Skeletal muscle tissue (tissue), 4 donors: ENCODE results near the gene NPM1. TPM values are rescaled to one million over a fixed set of nuclear protein-coding genes. Genes with fewer than 3 reads are reported as not detected.
A peak's percentile ranks its signal among the peaks of the same experiment; 100 is the strongest.
"Not testable (repeated sequence)": the region's sequence is repeated elsewhere in the genome, so short reads cannot be mapped to it uniquely, and the experiment has no call there.

Experiments
- H3K27ac ChIP-seq: one replicate; pipeline ENCODE4 v1.7.0; 2013; ENCODE audit warnings: mild to moderate bottlenecking, low read depth, low read length, inconsistent platforms
- H3K27me3 ChIP-seq, 3 donors: one replicate each; pipeline ENCODE4 v1.7.0; 2013; ENCODE audit warnings: low read length in 3 of 3; ENCODE audit not compliant: control insufficient read depth in 3 of 3, insufficient read depth in 3 of 3
- H3K36me3 ChIP-seq, 3 donors: one replicate each; pipeline ENCODE4 v1.7.0; 2013; ENCODE audit warnings: low read length in 3 of 3; ENCODE audit not compliant: control insufficient read depth in 3 of 3, insufficient read depth in 3 of 3
- H3K4me1 ChIP-seq, 3 donors: one replicate each; pipeline ENCODE4 v1.7.0; 2013; ENCODE audit warnings: low read length in 3 of 3, mild to moderate bottlenecking in 3 of 3; ENCODE audit not compliant: control insufficient read depth in 3 of 3, insufficient read depth in 3 of 3
- H3K4me3 ChIP-seq, 3 donors: one replicate each; pipeline ENCODE4 v1.7.0; 2013; ENCODE audit warnings: low read length in 3 of 3
- H3K9ac ChIP-seq, 3 donors: one replicate each; pipeline ENCODE4 v1.7.0; 2013; ENCODE audit warnings: low read length in 3 of 3, mild to moderate bottlenecking in 3 of 3, moderate library complexity in 2 of 3, low read depth in 1 of 3
- H3K9me3 ChIP-seq, 3 donors: one replicate each; pipeline ENCODE4 v1.7.0; 2013; ENCODE audit warnings: low read length in 3 of 3; ENCODE audit not compliant: control insufficient read depth in 3 of 3
- total RNA-seq: library from RNA; depleted of rRNA; stranded (reverse); fragments of >200 nt; gene quantifications from one replicate; pipeline ENCODE4 v1.2.3, GENCODE V29; 2014
- donor health status: Osteomylitis.

NPM1 gene
- 713 TPM for total RNA-seq

- Histone ChIP-seq H3K9me3 (no peaks in the 10 kb centered on the region), H3K4me1 (peaks cover 13 to 23% (median 14%) of the 10 kb centered on the region in 3 donors), H3K27me3 (no peaks in the 10 kb centered on the region), H3K27ac (peak within 1 kb of the TSS; percentile 85), H3K4me3 (peak within 1 kb of the TSS; percentile 86 to 98 (median 88)), H3K9ac (peak within 1 kb of the TSS; percentile 92 to 97 (median 92)), H3K36me3 (peaks cover 6 to 10% (median 9%) of the 10 kb centered on the region in 3 donors)
These were observed at the start of gene NPM1 for GRCh38 chr5:171387345-171387969. Gene NPM1 (plus strand): TSS chr5:171387849. CDS start chr5:171387949, 100 bp downstream.

- Histone ChIP-seq H3K9me3 (no peaks in the 10 kb centered on the region), H3K27ac (no peak overlapping the region), H3K4me3 (no peak overlapping the region), H3K4me1 (peaks cover 0 to 5% (median 4%) of the 10 kb centered on the region in 3 donors), H3K9ac (no peak overlapping the region), H3K36me3 (no peaks in the 10 kb centered on the region), H3K27me3 (peaks cover 24 to 33% (median 32%) of the 10 kb centered on the region in 3 donors)
These were observed 47.6 kb upstream of the NPM1 start for GRCh38 chr5:171340042-171340441.

GRCh38 chr5:171340491-171340890 is 47.2 kb upstream of the NPM1 start:
- peaks cover 0 to 5% (median 4%) of the 10 kb centered on the region in 3 donors for H3K4me1 ChIP-seq
- H3K27me3 ChIP-seq, result peaks cover 21 to 29% (median 28%) of the 10 kb centered on the region in 3 donors
- no peaks in the 10 kb centered on the region for H3K9me3 ChIP-seq
- no peak overlapping the region for H3K27ac ChIP-seq
- no peak overlapping the region for H3K9ac ChIP-seq
- no peaks in the 10 kb centered on the region for H3K36me3 ChIP-seq
- H3K4me3 ChIP-seq, result no peak overlapping the region

- H3K9me3 ChIP-seq, result no peaks in the 10 kb centered on the region
- no peaks in the 10 kb centered on the region for H3K36me3 ChIP-seq
- peaks cover 6 to 12% (median 11%) of the 10 kb centered on the region in 3 donors for H3K27me3 ChIP-seq
- no peak overlapping the region for H3K9ac ChIP-seq
- H3K4me3 ChIP-seq, result no peak overlapping the region
- no peaks in the 10 kb centered on the region for H3K4me1 ChIP-seq
- no peak overlapping the region for H3K27ac ChIP-seq
These were observed 45.1 kb upstream of the NPM1 start for GRCh38 chr5:171342362-171343111.

- Histone ChIP-seq H3K4me1 (no peaks in the 10 kb centered on the region), H3K9me3 (no peaks in the 10 kb centered on the region), H3K4me3 (no peak overlapping the region), H3K27ac (no peak overlapping the region), H3K9ac (no peak overlapping the region), H3K36me3 (no peaks in the 10 kb centered on the region), H3K27me3 (peaks cover 3 to 6% (median 6%) of the 10 kb centered on the region in 3 donors)
These were observed 42.6 kb upstream of the NPM1 start for GRCh38 chr5:171344936-171345608.

- H3K27me3 ChIP-seq, result peaks cover 0 to 3% (median 0%) of the 10 kb centered on the region in 3 donors
- H3K27ac ChIP-seq, result no peak overlapping the region
- H3K4me3 ChIP-seq, result no peak overlapping the region
- no peak overlapping the region for H3K9ac ChIP-seq
- H3K4me1 ChIP-seq, result no peaks in the 10 kb centered on the region
- H3K36me3 ChIP-seq, result no peaks in the 10 kb centered on the region
- no peaks in the 10 kb centered on the region for H3K9me3 ChIP-seq
These were observed 36.0 kb upstream of the NPM1 start for GRCh38 chr5:171351536-171352073.

- Histone ChIP-seq H3K9me3 (no peaks in the 10 kb centered on the region), H3K9ac (no peak overlapping the region), H3K36me3 (no peaks in the 10 kb centered on the region), H3K27ac (no peak overlapping the region), H3K27me3 (no peaks in the 10 kb centered on the region), H3K4me3 (no peak overlapping the region), H3K4me1 (no peaks in the 10 kb centered on the region)
These were observed 32.3 kb upstream of the NPM1 start for GRCh38 chr5:171355302-171355724.

- H3K4me1 ChIP-seq, result no peaks in the 10 kb centered on the region
- no peaks in the 10 kb centered on the region for H3K9me3 ChIP-seq
- no peak overlapping the region for H3K4me3 ChIP-seq
- H3K9ac ChIP-seq, result no peak overlapping the region
- no peaks in the 10 kb centered on the region for H3K27me3 ChIP-seq
- H3K36me3 ChIP-seq, result no peaks in the 10 kb centered on the region
- H3K27ac ChIP-seq, result no peak overlapping the region
These were observed 29.8 kb upstream of the NPM1 start for GRCh38 chr5:171357843-171358242.

GRCh38 chr5:171361151-171361550 is 26.5 kb upstream of the NPM1 start:
- H3K4me3 ChIP-seq, H3K4me1 ChIP-seq, H3K36me3 ChIP-seq, H3K27me3 ChIP-seq, H3K27ac ChIP-seq, H3K9ac ChIP-seq, H3K9me3 ChIP-seq: not testable (repeated sequence)
